GM21717 (cell line): ENCODE data around the gene ARPC1A.
"Not testable (repeated sequence)": the region's sequence is repeated elsewhere in the genome, so short reads cannot be mapped to it uniquely, and the experiment has no call there.

Source experiments
- ATAC-seq: cut with Tn5 transposase; IDR thresholded peaks from one replicate; pipeline ENCODE4 v1.9.1; 2021; ENCODE audit warnings: mild to moderate bottlenecking, moderate library complexity; ENCODE audit not compliant: unreplicated experiment

ARPC1A gene

DNA sequence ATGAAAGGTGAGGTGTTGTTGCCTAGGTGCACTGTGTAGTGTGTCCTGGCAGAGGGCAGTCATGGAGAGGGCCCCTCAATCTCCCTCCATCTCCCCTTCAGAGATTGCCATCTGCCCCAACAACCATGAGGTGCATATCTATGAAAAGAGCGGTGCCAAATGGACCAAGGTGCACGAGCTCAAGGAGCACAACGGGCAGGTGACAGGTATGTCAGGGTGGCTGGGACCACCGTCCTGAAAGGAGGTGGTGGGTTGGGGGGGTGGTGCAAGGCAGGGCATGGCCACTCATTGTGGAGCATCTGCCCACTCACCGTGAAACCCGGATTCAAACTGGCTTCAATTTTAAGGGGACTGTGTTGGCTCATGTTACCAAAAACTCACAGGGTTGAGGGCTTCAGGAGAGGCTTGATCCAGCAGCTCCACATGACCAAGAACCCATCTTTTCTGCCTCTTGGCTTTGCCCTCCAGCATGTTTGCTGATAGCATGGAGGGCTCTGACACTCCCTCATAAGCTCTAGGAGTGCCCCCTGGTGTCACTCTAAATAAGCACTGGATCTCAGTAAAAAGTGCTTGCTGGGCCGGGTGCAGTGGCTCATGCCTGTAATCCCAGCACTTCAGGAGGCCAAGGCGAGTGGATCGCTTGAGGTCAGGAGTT lies 61.0 kb downstream of the ARPC1A start:
- no peak for ATAC-seq

DNA sequence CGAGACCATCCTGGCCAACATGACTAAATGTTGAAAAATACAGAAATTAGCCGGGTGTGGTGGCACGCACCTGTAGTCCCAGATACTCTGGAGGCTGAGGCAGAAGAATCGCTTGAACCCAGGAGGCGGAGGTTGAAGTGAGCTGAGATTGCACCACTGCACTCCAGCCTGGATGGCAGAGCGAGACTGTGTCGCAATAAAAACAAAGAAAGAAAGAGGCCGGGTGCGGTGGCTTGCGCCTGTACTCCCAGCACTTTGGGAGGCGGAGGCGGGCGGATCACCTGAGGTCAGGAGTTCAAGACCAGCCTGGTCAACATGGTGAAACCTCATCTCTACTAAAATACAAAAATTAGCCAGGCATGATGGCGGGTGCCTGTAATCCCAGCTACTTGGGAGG lies 61.5 kb downstream of the ARPC1A start:
- not testable (repeated sequence) for ATAC-seq

DNA sequence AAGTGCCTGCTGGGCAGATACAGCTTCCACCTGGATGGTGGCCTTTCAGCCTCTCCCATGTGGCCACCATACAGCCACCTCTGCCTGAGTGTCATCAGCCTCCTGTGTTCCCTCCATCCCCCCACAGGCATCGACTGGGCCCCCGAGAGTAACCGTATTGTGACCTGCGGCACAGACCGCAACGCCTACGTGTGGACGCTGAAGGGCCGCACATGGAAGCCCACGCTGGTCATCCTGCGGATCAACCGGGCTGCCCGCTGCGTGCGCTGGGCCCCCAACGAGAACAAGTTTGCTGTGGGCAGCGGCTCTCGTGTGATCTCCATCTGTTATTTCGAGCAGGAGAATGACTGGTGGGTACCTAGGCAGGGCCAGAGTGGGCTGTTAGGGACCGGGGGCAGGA lies 62.2 kb downstream of the ARPC1A start:
- no peak for ATAC-seq

DNA sequence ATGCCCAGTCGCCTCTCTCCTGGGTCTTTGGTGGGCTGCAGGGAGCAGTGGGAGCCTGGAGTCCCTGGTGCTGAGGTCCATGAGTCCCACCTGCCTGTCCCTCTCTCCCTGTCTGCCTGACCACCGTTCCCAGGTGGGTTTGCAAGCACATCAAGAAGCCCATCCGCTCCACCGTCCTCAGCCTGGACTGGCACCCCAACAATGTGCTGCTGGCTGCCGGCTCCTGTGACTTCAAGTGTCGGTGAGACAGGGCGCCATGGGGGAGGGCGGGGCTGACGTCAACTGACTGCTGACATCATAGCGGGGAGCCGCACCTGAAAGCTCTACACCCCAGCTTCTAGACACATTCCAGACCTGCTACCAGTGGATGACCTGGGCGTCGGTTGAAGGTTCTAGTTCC lies 64.1 kb downstream of the ARPC1A start:
- ATAC-seq, result no peak

DNA sequence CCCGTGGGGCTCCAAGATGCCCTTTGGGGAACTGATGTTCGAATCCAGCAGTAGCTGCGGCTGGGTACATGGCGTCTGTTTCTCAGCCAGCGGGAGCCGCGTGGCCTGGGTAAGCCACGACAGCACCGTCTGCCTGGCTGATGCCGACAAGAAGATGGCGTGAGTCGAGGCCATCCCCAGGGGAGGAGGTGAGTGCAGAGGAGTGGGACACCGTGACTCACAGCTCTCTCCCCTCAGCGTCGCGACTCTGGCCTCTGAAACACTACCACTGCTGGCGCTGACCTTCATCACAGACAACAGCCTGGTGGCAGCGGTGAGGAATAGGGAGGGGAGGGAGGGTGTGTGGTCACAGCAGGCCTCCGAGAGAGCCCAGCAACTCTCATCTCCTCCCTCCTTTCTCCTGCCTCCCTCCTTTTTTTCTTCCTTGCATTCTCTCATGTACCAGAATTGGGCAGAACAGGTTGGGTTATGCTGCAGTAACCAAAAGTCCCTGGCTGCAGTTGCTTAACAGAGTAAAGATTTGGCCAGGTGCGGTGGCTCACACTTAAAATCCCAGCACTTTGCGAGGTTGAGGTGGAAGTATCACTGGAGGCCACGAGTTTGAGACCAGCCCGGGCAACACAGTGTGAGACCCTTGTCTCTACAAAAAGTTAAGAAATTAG lies 65.4 kb downstream of the ARPC1A start:
- ATAC-seq, result no peak

DNA sequence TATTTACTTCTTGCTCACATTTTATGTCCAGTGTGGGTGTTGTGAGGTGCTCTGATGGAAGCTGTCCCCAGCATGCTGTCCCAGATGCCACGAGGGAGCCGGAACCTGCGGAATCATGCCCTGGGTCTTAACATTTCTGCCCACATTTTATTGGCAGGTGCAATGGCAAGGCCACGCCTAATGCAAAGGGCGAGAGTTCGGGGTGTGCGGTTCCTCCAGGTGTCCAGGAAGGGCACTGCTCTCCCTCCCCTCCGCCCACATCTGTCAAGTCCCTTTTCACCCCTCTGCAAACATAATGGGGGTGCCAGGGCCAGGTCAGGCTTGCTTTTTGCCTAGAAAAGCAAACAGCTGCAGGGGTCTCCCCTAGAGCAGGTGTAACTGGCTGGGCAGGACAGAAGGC lies 66.3 kb downstream of the ARPC1A start:
- ATAC-seq, result no peak

DNA sequence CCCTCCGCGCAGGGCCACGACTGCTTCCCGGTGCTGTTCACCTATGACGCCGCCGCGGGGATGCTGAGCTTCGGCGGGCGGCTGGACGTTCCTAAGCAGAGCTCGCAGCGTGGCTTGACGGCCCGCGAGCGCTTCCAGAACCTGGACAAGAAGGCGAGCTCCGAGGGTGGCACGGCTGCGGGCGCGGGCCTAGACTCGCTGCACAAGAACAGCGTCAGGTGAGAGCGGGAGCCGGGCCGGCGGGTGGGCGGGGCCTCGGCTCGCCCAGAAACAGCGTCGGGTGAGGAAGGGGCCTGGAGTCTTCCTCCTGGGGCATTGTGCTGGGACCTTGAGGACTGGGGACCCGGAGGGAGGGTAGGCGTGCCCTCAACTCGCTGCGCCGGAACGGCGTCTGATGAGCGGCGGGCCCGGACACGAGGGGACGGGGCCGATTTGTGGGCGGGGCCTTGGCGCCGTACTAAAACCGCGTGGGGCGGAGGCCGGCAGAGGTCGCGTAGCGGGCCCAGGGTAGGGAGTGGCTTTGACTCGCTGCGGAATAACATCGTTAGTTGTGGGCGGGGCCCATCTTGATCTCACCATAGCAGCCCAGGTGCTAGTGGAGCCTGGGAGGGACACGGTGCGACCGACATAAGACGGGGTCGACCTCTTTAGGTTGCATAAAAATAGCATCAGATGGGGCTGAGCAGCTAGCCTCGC lies 67.1 kb downstream of the ARPC1A start:
- peak; percentile 53 for ATAC-seq

DNA sequence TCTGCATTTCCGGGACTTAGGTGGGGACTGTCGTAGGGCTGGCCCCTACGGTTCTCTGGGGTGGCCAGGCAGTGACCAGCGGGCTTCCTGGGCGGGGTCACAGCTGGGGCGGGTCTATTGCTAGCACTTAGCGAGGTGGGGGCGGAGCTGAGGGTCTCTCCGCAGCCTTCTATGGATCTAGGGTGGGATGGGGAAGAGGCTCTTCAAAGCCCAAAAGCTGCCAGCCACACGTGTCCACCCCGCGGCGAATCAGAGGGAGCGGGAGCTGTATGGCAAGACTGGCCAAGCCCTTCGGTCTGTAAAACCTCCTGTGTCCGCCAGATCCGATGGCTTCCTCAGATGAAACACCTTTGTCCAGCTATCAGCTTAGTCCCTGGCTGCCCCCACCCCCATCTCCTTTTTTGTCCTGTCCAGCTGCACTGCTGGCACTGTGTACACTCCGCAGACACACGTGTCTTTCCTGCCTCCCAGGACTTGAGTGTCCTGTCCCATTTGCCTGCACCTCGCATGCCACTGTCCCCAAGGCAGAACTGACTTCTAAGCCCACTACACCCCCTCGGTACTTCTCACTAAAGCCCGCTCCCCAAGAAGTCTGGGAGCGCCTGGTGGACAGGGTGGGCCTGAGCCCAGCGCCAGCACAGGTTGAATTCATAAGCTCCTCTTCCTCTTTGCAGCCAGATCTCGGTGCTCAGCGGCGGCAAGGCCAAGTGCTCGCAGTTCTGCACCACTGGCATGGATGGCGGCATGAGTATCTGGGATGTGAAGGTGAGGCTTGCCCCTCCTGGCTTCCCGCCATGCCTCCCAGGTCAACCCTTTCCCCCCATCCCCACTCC lies 67.9 kb downstream of the ARPC1A start:
- no peak for ATAC-seq

DNA sequence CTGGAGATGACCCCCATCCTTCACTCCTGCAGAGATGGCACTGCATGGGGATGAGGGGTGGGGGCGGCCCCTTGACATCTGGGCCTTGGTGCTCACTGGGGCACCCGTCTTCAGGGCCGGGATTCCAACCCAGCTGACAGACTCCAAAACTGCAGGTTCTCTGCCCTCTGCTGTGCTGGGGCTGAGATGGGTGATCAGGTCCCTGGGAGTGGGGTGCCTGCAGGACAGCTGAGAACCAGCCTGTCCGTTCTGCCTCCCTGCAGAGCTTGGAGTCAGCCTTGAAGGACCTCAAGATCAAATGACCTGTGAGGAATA lies 68.4 kb downstream of the ARPC1A start:
- no peak for ATAC-seq

DNA sequence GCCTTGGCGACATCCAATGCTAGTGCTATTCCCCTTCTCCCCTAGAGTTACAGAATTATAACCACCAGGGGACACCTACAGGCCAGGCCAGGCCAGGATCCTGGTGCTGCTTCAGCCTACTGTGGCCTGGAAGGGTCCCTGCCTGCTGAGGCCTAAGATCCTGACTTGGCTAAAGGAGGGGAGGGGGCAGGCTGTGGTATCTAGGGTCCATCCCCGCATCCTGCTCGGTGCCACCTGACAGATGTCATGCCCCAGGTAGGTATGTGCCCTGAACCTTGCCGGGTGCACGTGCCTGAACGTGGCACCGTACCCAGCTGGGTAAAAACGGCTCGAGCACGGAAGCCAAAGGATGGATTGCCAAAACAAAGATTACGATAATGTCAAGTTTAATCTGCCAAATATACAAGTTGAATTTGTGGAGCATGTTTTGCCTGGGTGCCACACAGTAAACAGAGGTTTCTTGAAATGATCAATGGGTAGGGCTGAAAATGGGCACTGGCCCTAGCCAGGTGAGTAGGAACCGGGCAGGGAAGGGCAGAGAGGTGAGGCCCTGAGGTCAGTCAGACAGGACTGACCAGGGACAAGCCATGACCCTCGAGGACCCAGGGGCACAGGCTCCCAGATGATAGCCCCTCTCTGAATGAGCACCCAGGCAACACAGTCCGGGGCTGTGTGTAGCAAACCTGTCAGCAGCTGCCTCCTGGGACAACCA lies 70.1 kb downstream of the ARPC1A start:
- ATAC-seq, result no peak

DNA sequence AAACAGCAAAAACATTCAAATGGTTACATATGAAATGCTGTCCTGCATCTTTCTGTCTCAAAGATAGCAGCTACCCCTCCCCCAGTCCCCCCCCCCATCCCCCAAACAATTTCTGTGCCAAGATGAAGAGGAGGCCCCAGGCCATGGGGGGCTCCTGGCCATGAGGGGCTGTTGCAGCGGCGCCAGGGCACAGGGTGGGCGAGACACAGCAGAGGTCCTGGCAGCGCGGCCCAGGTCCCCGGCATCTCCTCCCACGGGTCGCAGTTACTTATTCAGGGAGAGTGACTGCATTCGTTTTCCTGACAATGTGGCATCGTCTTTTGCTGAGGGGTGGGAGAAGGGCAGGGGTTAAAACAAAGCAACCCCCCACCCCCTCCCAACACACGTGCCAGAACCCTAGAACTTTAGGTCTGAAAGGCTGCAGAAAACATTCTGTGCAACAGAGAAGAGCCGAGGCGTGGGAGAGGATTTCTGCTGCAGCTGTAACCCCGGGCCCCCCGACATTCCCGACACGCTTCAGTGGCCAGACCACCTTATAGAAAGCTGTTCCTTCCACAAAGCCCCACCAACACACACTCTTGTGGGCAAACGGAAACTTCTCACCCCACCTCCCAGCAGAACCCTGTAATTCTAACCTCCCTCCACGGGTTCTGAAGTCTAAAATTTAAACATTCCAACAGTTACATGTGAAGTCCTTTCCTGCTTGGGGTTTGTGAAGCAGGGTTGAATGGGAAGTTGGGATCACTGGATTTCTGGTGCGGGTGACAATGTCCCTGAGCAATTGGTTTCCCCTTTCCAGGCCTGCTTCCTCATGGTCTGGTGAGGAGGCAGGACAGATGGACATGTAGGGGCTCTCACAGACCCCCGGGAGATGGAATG lies 71.0 kb downstream of the ARPC1A start:
- ATAC-seq, result no peak

DNA sequence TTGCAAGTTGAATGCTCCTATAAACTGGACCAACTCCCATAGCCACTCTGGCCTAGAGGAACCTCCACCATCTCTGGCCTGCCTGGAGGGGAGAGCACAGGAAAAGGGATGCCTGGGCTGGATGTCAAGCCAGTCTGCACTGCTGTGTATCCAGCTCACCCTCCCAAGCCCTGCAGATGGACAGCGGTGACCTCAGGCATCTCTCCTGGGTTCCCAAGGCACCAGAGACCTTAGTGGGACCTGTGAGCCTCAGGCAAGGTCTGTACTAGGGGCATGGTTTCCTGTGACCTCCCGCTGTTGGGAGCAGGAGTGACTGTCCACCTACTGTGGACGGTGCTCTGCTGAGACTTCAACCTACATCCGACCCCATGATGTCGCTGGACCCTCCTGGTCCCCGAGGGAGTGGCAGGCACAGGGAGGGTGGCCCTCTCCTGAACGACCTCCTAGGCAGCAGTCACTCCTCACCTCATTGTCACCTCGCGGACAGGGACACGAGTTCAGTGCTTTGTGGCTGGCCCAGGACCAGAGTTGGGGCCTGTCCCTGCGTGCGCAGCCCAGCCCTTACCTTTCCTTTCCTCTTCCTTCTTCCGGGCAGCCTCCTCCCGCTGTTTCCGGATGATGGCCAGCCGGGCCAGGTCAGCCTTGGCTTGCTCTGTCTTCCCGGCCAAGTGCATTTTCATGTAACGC lies 71.7 kb downstream of the ARPC1A start:
- ATAC-seq, result no peak

DNA sequence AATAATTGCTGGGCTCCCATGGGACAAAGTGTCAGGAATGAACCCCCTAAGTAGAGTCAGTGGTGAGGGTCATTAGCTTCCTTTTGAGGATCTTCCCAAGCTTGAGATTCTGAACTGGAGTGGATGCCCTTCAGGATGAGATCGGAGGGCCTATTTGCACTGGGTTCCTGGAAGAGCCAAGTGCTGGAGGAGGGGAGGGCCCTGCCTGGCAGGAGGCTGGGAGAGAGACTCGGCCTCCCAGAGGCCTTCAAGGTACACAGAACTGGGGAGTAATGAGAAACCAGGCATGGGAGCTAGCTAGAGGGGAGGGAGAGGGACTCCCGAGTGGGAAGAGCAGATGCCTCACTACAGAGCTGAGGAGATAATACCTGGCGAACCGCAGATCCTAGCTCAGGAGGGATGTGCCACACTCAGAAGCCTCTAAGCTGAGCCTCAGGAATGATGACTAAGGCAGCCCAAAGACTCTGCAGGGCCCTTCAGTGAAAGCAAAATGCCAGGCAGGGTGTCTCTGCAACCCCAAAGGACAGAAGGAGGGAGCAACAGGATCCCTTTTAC lies 73.3 kb downstream of the ARPC1A start:
- no peak for ATAC-seq

DNA sequence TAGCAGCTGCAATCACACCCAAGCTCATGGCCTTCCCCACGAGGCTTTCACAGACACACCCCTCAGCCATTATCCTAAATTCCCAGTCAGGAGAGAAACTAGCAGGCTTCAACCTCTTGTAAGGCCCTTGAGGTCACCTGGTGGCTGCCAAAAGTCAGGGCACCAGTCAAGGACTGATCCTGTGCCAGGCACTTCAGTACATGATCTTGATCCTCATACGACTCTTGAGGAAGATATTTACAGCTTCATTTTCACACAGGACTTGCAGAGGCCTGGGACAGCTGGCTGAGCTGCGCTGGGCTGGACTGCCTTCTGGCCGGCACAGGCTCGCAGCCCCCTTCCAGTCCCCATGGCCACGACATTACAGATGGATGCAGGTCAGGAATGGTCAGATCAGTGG lies 73.9 kb downstream of the ARPC1A start:
- no peak for ATAC-seq

DNA sequence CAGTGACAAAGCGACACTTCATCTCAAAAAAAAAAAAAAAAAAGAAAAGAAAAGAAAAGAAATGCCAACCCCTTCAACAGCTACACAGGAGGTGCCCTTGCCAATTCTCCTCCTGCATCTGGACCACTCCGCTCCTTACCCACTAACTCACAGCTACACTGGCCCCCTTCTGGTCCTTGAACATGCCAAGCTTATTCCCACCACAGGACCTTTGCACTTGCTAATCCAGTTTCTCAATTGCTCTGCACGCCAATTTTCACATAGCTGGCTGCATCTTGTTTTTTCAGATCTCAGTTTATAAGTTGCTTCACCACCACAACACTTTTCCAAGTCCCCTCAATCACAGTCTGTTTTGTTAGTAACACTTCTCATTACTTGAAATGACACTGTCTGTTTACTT lies 77.2 kb downstream of the ARPC1A start:
- ATAC-seq, result no peak

DNA sequence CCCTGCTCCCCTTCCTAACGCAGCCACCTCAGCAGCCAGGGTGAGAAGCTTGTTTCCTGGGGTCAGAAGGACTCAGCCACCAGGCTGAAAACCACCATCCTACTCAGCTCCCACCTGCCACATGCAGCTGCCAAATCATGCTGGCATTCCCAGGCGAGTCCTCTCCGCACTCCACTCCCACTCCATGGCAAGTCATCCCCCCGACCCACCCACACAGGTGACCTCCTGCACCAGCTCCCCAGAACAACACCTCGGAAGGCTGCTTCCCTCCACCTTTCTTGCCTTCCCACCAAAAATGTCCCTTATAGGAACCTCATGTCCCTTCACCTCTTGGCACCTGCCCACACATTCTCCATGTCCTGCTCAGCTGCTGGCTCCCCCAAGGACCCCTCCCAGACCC lies 78.1 kb downstream of the ARPC1A start:
- no peak for ATAC-seq

DNA sequence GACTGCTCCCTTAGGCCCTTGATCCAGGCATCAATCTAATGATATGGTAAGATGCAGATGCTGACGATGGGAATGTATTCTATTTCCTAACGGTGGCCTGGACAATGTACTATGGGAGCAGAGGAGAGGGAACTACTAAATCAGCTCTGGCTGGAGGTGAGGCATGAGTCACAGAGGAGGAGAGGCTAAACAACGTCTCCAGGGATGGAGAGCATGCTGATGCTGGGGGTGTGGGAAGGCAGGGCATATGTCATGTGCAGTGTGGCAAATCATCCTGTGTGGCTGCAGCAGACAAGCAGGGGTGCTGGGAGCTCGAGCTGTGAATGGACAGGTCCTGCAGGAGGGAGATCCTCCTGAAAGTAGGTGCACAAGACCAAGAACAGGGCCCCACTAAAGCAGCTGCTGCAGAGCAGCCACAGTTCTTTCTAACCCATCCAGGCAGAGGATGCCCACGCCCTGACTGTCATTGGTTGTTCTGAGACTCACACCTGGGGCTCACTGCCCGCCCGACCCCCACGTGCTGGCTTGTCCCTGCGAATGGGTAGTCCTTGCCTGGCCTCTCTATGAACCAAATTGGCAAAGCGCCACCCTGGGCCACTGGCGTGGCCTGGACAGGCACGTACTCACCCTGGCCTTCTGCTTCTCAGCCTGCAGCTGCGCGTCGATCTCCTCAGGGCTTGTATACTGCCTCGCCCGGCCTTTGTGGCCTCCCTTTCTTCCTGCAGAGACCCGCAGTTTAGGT lies 78.7 kb downstream of the ARPC1A start:
- no peak for ATAC-seq

DNA sequence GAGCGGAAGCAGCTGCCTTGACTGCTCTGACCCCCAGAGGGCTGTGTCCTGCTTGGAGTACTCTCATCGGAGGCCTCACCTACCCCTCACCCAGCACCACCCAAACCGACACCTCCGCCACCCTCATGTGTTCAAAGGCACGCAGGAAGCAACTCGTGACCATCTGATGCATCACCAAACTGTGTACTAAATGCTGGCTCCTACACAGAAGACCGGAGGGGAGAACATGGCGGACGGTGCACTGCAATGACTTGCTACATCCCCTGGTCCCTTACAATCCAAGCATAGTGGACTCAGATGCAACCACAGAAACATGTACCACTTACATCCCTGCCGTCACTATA lies 79.3 kb downstream of the ARPC1A start:
- ATAC-seq, result no peak

DNA sequence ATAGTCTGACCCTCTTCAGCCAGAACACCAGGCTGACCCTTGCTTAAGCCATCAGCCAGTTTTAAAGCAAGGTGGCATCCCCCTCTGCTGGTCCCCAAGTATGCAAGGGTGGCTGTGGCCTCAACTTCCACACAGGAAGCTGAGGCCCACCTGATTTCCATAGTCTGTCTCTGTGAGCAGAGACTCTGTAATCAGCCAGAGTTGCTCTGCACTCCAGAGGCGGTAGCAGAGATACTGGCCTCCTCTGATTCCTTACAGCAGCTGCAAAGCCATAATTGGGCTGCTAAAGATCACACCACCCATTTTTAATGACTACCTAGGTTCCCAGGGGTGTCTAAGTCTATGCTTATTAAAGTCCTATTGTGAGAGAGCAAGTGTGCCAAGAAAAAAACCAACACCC lies 80.9 kb downstream of the ARPC1A start:
- ATAC-seq, result no peak
